Dermis microvascular lymphatic vessel endothelial cell (primary cell): Measurements from ENCODE around the gene COQ7. TPM values are rescaled to one million over a fixed set of nuclear protein-coding genes. Genes with fewer than 3 reads are reported as not detected.

Experiments used
- DNase-seq, 2 donors: peaks; one replicate each; pipeline versions ENCODE4 v3.0.0 to v3.0.0-alpha.2; 2010; ENCODE audit warnings: low read depth in 2 of 2
- total RNA-seq: library from RNA; depleted of rRNA; stranded (reverse); fragments of >200 nt; gene quantifications from 2 replicates; pipeline ENCODE4 v1.2.1, GENCODE V29; 2014

The COQ7 gene
- 16.8 and 28.8 TPM in 2 replicates for total RNA-seq

GRCh38 chr16:19067349-19068236 lies at the start of gene COQ7:
TSS of gene COQ7 (plus strand) at chr16:19067614. CDS start at chr16:19067665, 51 bp downstream.
- peak; percentile 100 for DNase-seq

GRCh38 chr16:19020689-19021088 lies 46.7 kb upstream of the COQ7 start:
- no peak for DNase-seq

GRCh38 chr16:19021747-19022146 lies 45.7 kb upstream of the COQ7 start:
- DNase-seq, result no peak

- DNase-seq, result no peak
Observed at GRCh38 chr16:19027416-19027815, 40.0 kb upstream of the COQ7 start.

- peak in 1 of 2 donors; percentile 55 for DNase-seq
Observed at GRCh38 chr16:19029980-19030379, 37.4 kb upstream of the COQ7 start.

GRCh38 chr16:19031738-19032137 lies 35.7 kb upstream of the COQ7 start:
- no peak for DNase-seq

- DNase-seq, result no peak
Observed at GRCh38 chr16:19033761-19034160, 33.7 kb upstream of the COQ7 start.

GRCh38 chr16:19040400-19040799 lies 27.0 kb upstream of the COQ7 start:
- DNase-seq, result no peak

GRCh38 chr16:19044769-19045168 lies 22.6 kb upstream of the COQ7 start:
- no peak for DNase-seq

GRCh38 chr16:19046062-19046461 lies 21.4 kb upstream of the COQ7 start:
- DNase-seq, result no peak

- DNase-seq, result peak; percentile 15 to 46
Observed at GRCh38 chr16:19062706-19063105, 4.7 kb upstream of the COQ7 start.

GRCh38 chr16:19066988-19067348 lies 446 bp upstream of the COQ7 start:
- no peak for DNase-seq

GRCh38 chr16:19068237-19068815 lies 912 bp downstream of the COQ7 start:
- DNase-seq, result no peak

GRCh38 chr16:19071811-19072777 lies 4.7 kb downstream of the COQ7 start:
- peak; percentile 61 to 76 for DNase-seq

- DNase-seq, result no peak
Observed at GRCh38 chr16:19073344-19073743, 5.9 kb downstream of the COQ7 start.

- no peak for DNase-seq
Observed at GRCh38 chr16:19073863-19074262, 6.4 kb downstream of the COQ7 start.

GRCh38 chr16:19075511-19075910 lies 8.1 kb downstream of the COQ7 start:
- DNase-seq, result no peak

- DNase-seq, result no peak
Observed at GRCh38 chr16:19077879-19078278, 10.5 kb downstream of the COQ7 start.

GRCh38 chr16:19083670-19084069 lies 16.3 kb downstream of the COQ7 start:
- no peak for DNase-seq

GRCh38 chr16:19084139-19084538 lies 16.7 kb downstream of the COQ7 start:
- DNase-seq, result no peak

- DNase-seq, result no peak
Observed at GRCh38 chr16:19084879-19085278, 17.5 kb downstream of the COQ7 start.

GRCh38 chr16:19085679-19086200 lies 18.3 kb downstream of the COQ7 start:
- DNase-seq, result peak in 1 of 2 donors; percentile 26
